GM10266 (cell line): ENCODE measurements around the gene SIRT1.

Experiments
- DNase-seq: peaks from one replicate; pipeline ENCODE4 v3.0.0; 2012; ENCODE audit errors: extremely low spot score
- CTCF ChIP-seq: IDR thresholded peaks from 2 replicates; pipeline ENCODE4 v1.5.1; 2012; ENCODE audit warnings: mild to moderate bottlenecking, low read depth; ENCODE audit not compliant: control insufficient read depth, insufficient read depth; ENCODE audit errors: missing control alignments

SIRT1 gene

GRCh38 chr10:67843284-67843683 lies 41.2 kb upstream of the SIRT1 start:
- no peak for TF ChIP-seq CTCF
- DNase-seq: no peak

- no peak for TF ChIP-seq CTCF
- peak; percentile 85 for DNase-seq
Measured at GRCh38 chr10:67849331-67850011, 35.0 kb upstream of the SIRT1 start.

GRCh38 chr10:67851186-67851585 lies 33.3 kb upstream of the SIRT1 start:
- no peak for DNase-seq
- no peak for TF ChIP-seq CTCF

GRCh38 chr10:67852761-67853160 lies 31.7 kb upstream of the SIRT1 start:
- no peak for DNase-seq
- TF ChIP-seq CTCF: no peak

- TF ChIP-seq CTCF: no peak
Measured at GRCh38 chr10:67853512-67853911, 30.9 kb upstream of the SIRT1 start.

GRCh38 chr10:67858971-67859370 lies 25.5 kb upstream of the SIRT1 start:
- no peak for DNase-seq
- no peak for TF ChIP-seq CTCF

More at GRCh38 chr10:67853512-67853911, 30.9 kb upstream of the SIRT1 start:
- no peak for DNase-seq

GRCh38 chr10:67861750-67862432 lies 22.6 kb upstream of the SIRT1 start:
- TF ChIP-seq CTCF: no peak

More at GRCh38 chr10:67861750-67862432, 22.6 kb upstream of the SIRT1 start:
- DNase-seq: no peak
